ENCODE measurements around the gene AHDC1. TPM values are rescaled to one million over a fixed set of nuclear protein-coding genes. Genes with fewer than 3 reads are reported as not detected.
"Not testable (repeated sequence)": the region's sequence is repeated elsewhere in the genome, so short reads cannot be mapped to it uniquely, and the experiment has no call there.

Gene AHDC1
- total RNA-seq, 1 experiment from 2014 or later = 20.8 TPM

- no peak for TF ChIP-seq CTCF (IDR thresholded peaks at IDR 0.05; ENCODE audit: unreplicated experiment)
- H3K36me3 Mint-ChIP-seq (ENCODE audit: insufficient read depth, unreplicated experiment) = peaks cover 35% of the 10 kb centered on the region
- H3K9me3 Mint-ChIP-seq (ENCODE audit: low read depth, unreplicated experiment) = no peaks in the 10 kb centered on the region
- BruUV-seq (replicated peaks) = no TSS peak
- peak overlapping the region; percentile 86 for H3K27ac Mint-ChIP-seq (ENCODE audit: unreplicated experiment)
- no peaks in the 10 kb centered on the region for H3K27me3 Mint-ChIP-seq (ENCODE audit: unreplicated experiment)
- H3K4me1 Mint-ChIP-seq (ENCODE audit: low read depth, unreplicated experiment) = peaks cover 48% of the 10 kb centered on the region
- CTCF ChIA-PET = interaction anchor here (1.2 to 1.6 kb wide), 2 partner anchors 17 to 50 kb away, joined by 3 to 4 read pairs; partner anchors contain the start of gene WASF2
- H3K4me3 Mint-ChIP-seq (ENCODE audit: low read depth, unreplicated experiment) = peak overlapping the region; percentile 4
- DNase-seq = peak; percentile 57
- intact Hi-C loops (cut with micrococcal nuclease; ENCODE audit: unreplicated experiment) = no loop called here
These were observed 63.8 kb downstream of the AHDC1 start for GRCh38 chr1:27539901-27540861.

- H3K36me3 Mint-ChIP-seq (ENCODE audit: insufficient read depth, unreplicated experiment) = peaks cover 28% of the 10 kb centered on the region
- H3K9me3 Mint-ChIP-seq (ENCODE audit: low read depth, unreplicated experiment) = no peaks in the 10 kb centered on the region
- H3K27me3 Mint-ChIP-seq (ENCODE audit: unreplicated experiment) = no peaks in the 10 kb centered on the region
- no peak for DNase-seq
- CTCF ChIA-PET = interaction anchor here (0.6 to 0.8 kb wide), 2 partner anchors 30 to 64 kb away, joined by 3 read pairs; no protein-coding TSS in a partner anchor
- BruUV-seq (replicated peaks) = no TSS peak
- intact Hi-C loops (cut with micrococcal nuclease; ENCODE audit: unreplicated experiment) = no loop called here
- no peak for TF ChIP-seq CTCF (IDR thresholded peaks at IDR 0.05; ENCODE audit: unreplicated experiment)
- H3K4me3 Mint-ChIP-seq (ENCODE audit: low read depth, unreplicated experiment) = no peak overlapping the region
- H3K27ac Mint-ChIP-seq (ENCODE audit: unreplicated experiment) = no peak overlapping the region
- H3K4me1 Mint-ChIP-seq (ENCODE audit: low read depth, unreplicated experiment) = peaks cover 39% of the 10 kb centered on the region
These were observed 65.2 kb downstream of the AHDC1 start for GRCh38 chr1:27538793-27539192.

- DNase-seq; BruUV-seq (replicated peaks); H3K27me3 Mint-ChIP-seq (ENCODE audit: unreplicated experiment); H3K9me3 Mint-ChIP-seq (ENCODE audit: low read depth, unreplicated experiment); H3K27ac Mint-ChIP-seq (ENCODE audit: unreplicated experiment); intact Hi-C loops (cut with micrococcal nuclease; ENCODE audit: unreplicated experiment); H3K4me3 Mint-ChIP-seq (ENCODE audit: low read depth, unreplicated experiment): not testable (repeated sequence)
- CTCF ChIA-PET = interaction anchor here (0.8 kb wide), 1 partner anchor 30 kb away, joined by 3 read pairs; no protein-coding TSS in a partner anchor
- peaks cover 30% of the 10 kb centered on the region for H3K36me3 Mint-ChIP-seq (ENCODE audit: insufficient read depth, unreplicated experiment)
- H3K4me1 Mint-ChIP-seq (ENCODE audit: low read depth, unreplicated experiment) = peaks cover 39% of the 10 kb centered on the region
These were observed 65.7 kb downstream of the AHDC1 start for GRCh38 chr1:27538305-27538676.

GRCh38 chr1:27536767-27537166 lies 67.2 kb downstream of the AHDC1 start:
- no peak for DNase-seq
- Mint-ChIP-seq H3K9me3 (ENCODE audit: low read depth, unreplicated experiment) (no peaks in the 10 kb centered on the region), H3K4me3 (ENCODE audit: low read depth, unreplicated experiment) (no peak overlapping the region), H3K27me3 (ENCODE audit: unreplicated experiment) (no peaks in the 10 kb centered on the region), H3K4me1 (ENCODE audit: low read depth, unreplicated experiment) (peaks cover 27% of the 10 kb centered on the region), H3K27ac (ENCODE audit: unreplicated experiment) (no peak overlapping the region), H3K36me3 (ENCODE audit: insufficient read depth, unreplicated experiment) (peaks cover 31% of the 10 kb centered on the region)
- no peak for TF ChIP-seq CTCF (IDR thresholded peaks at IDR 0.05; ENCODE audit: unreplicated experiment)
- CTCF ChIA-PET = no interaction called here
- intact Hi-C loops (cut with micrococcal nuclease; ENCODE audit: unreplicated experiment) = no loop called here
- BruUV-seq (replicated peaks) = no TSS peak
